ENCODE data around the gene FRS3.

FRS3 gene

GRCh38 chr6:41730531-41731436 is 48.9 kb downstream of the FRS3 start:
- DNase-seq: peak in 2 of 56 donors; percentile 14 to 20

GRCh38 chr6:41729624-41730023 is 50.1 kb downstream of the FRS3 start:
- DNase-seq: no peak

GRCh38 chr6:41728954-41729353 is 50.7 kb downstream of the FRS3 start:
- no peak for DNase-seq

DNA sequence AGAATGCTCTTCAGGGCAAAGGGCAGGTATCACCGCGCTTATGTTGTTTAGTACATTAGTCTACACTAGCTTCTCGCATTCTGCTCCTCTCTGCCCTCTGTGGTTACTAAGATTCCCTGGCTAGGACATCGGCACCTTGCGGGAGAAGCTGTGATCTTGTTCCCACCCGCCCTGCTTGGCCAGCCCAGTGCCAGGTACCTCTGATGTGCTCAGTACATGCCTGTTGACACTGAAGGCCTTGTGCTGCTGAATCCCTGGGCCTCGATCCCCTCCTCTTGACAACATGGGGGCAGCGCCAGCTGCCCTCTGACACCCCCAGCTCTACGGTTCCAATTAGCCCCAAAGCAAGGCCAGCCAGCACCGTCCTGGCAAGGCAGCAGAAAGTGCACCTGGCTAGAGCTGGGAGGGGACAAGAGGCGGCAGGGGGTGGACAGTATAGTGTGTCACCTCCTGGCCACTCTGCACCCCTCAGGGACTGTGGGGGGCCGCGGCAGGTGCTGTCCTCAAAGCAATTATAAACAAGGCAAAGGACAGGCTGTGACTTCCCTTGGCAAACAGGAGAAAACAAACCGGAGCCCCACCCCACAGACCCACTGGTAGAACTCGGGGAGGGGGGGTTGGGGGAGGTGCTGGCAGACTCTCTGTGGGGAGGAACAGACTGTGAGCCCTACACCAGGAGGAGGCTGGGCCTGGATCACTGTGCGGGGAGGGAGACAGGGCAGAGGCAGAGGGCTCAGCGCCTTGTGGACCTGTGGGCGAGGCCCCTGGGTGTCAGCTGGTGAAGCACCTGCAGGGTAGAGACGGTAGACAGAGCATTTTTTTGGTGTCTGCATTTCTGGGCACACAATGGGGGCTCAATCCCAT is 51.4 kb downstream of the FRS3 start:
- DNase-seq: peak in 31 of 56 donors; percentile 13 to 72 (median 42)

DNA sequence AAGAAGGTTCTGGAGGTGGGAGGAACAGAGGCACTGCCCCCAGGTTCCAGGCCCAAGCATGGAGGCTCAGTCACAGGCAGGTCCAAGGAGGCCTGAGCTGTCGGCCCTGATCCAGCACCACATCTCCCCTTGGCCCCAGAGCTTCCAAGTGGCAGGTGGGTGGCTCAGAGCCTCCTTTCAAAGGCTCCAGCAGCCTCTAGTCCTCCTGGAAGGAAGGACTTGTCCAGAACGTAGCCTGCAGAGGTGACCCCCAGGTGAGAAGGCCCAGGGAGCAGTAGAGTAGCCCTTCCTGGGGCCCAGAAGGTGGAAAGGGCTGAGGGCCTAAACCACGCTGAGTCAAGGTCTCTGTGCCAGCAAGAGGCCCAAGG is 52.0 kb downstream of the FRS3 start:
- DNase-seq: no peak

DNA sequence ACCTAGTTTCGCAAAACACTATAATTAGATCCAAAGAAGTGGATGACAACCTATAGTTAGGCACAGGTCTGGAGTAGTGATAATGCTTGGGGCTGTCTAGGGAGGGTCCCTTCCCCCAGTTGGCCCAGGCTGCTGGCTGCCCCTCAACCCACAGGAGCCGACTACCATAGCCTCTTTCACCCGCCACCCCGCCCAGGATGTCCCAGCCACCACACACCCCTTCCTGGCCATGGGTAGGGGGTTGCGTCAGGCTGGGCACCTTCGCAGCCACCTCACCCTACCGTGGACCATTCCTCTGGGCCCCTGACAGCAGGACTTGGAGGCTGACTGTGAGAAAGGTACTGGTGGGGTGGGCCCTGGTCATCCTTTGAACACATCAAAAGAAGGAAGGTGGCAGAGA is 52.8 kb downstream of the FRS3 start:
- no peak for DNase-seq

DNA sequence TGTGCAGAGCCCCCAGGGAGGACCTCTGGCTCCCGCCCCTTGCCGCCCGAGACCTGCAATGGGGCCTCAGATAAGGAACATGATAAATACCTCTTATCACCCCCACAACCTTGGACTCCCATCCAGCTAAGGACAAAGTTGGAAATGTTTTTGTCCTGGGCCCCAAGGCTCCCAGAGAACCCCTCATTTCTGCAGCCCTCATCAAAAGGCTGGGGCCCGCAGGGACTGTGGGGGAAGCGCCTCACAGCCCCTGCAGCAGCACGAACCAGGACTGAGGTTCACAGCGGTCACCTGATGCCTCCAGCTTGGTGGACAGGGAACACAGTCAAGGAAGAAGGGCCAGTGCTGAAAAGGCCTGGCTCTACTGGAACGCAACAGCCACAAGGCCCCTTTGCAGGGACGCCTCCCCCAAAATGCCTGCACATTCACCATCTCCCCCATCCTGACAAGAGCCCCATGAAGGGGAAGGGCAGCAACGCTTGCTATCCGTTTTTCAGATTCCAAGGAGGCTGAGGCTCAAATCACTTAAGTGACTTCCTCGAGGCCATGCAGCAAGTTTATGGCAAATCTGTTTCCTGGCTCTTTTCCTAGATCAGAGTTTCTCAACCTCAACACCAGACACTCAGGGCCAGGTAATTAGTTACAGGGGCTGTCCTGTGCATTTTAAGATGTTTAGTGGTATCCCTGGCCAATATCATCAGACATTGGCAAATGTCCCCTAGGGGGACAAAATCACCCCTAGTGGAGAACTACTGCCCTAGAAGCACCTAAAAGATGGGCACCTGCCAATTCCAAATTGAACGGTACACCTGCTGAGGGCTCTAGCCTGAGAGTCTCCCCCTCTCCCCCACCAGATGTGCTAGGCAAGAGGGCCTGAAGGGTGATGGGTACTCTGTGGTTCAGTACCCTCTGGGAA is 54.9 kb downstream of the FRS3 start:
- DNase-seq: no peak

GRCh38 chr6:41724228-41724580 is 55.5 kb downstream of the FRS3 start:
- no peak for DNase-seq

DNA sequence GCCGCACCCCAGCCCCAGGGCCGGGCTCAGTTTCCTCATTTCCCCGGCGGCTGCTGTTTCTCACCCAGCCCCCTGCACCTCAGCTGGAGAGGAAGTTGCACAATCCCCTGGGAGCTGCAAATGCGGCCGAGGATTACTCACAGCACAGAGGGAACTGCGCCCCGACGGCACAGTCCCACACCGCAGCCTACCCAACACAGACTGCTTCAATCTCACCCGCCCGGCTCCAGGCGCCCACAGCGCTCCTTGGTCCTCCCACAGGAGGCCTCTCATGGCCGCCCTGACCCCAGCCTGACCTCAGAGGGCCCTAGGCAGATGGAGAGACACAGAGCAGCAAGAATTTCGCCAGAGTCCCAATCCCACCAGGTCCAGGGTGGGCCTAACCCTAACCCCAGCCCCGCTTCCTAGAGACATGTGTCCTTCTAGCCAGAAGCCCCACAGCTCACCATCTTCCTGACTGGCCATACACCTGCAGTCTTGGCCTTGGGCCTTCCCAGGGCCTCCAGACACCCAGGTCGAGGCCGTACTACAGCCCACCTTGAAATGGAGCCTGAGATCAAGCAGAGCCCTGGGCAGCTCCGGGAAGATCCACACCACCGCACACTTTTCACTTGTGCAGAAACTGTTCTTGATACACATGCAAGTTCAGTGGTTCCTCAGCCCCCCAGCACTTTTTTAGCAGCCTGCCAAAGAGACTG is 56.0 kb downstream of the FRS3 start:
- DNase-seq: peak in 29 of 56 donors; percentile 19 to 72 (median 32)

DNA sequence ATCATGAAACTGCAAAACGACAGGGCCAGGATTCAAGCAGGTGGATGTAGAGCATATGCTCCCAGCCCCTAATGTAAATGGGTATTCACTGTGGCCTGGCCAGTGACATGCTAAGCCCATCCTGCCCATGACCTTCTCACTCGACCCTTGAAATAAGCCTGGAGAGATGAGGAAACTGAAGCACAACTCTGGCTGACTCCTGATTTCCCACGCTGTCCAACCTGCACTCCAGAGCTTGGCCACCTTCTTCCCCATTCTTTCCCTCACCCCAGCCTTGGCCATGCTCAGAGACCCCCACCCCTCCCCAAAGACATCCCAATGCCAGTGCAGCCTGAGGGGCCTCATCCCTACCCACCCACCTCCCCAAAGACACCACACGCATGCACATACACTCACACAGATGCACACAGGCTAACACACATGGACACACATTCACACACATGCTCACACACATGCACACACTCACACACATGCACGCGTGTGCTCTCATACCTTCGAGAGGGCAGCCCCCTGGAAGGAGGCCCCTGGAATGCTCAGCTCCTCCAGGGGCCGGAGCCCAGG is 56.7 kb downstream of the FRS3 start:
- no peak for DNase-seq

GRCh38 chr6:41721414-41721813 is 58.3 kb downstream of the FRS3 start:
- no peak for DNase-seq

DNA sequence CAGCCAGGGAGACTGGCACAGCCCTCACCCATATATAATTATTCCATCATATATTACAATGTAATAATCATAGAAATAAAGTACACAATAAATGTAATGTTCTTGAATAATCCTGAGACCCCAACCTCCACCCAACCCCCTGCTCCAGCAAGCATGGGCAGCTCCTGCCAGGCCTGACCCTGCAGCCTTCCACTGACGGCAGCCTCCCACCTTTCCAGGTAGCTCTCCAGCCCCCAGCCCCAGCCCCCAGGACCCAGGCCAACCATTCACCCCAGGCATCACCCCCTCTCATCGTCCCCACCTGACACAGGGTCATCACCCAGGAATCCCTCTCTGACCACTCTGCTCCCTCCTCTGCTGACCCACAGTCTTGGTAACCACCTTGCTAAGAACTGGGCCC is 58.9 kb downstream of the FRS3 start:
- no peak for DNase-seq

DNA sequence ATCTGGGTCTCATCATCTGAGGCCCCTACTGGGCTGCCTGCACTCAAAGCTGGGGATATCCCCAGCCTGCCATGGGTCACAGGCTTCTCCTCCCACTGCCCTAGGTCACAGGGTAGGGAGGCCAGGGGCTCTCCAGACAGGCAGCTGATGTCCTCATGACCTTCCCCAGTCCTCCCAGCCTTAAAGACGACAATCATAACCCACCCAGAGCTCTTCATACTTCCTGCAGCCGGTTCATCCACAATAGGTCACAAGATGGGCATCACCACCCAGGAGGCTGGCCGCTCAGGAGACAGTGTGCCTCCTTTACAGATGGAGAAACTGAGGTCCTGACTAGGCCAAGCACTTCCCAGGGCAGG is 59.5 kb downstream of the FRS3 start:
- no peak for DNase-seq
